ENCODE measurements around the gene ARMC9.

The ARMC9 gene

DNA sequence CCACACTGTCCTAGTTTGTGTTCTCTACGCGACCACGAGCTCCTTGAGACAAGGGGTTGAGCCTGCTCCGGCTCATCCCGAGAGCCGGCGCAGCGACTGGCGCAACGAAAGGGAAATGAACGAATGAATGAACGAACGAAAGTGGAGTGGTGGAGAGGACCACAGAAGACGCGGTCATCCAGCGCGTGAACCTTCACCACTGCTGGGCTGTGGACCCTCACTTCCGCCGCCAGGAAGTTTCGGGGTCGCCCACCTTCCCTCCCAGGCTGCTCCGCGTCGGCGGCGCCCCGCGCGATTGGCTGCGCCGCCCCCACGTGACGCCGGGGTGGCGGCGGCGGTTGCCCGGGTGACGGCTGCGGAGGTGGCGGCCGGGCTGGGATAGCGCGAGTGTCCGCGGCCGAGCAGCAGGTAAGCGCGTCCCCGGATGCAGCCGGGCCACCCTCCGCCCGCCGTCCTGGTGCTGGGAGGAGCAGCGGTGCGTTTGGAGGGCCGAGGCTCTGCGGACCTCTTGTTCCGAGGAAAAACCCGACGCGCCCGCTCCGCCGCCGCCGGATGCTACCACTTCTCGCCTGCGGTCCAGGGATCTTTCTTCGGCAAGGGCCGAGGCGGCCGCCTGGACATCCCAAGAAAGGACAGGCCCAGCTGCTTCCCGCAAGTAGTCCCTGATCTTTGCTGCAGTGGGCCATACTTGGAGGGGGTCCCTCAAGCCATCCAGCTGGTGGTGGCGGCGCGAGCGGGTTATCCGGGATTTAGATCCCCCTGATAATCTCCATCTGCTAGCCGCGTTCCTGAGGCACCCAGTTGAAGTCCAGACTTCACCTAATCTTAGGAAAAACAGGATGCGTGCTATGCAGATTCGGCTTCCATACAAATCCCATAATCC lies at the start of gene ARMC9:
Gene ARMC9, plus strand, starts transcription at position 341 of the 883 bp plus-strand sequence. CDS start 7,608 bp downstream, outside the sequence.
- intact Hi-C loops (cut with DNase I; ENCODE audit: low total_unique reads): no loop called here
- TF ChIP-seq, protein P1, sequence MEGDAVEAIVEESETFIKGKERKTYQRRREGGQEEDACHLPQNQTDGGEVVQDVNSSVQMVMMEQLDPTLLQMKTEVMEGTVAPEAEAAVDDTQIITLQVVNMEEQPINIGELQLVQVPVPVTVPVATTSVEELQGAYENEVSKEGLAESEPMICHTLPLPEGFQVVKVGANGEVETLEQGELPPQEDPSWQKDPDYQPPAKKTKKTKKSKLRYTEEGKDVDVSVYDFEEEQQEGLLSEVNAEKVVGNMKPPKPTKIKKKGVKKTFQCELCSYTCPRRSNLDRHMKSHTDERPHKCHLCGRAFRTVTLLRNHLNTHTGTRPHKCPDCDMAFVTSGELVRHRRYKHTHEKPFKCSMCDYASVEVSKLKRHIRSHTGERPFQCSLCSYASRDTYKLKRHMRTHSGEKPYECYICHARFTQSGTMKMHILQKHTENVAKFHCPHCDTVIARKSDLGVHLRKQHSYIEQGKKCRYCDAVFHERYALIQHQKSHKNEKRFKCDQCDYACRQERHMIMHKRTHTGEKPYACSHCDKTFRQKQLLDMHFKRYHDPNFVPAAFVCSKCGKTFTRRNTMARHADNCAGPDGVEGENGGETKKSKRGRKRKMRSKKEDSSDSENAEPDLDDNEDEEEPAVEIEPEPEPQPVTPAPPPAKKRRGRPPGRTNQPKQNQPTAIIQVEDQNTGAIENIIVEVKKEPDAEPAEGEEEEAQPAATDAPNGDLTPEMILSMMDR (IDR thresholded peaks at IDR 0.05): peak in 1 of 2 experiments; percentile 10
- no peaks in the 10 kb centered on the region for H3K9me3 ChIP-seq
- H3K36me3 ChIP-seq: no peaks in the 10 kb centered on the region
- DNase-seq: peak; percentile 56 to 78
- peak within 1 kb of the TSS; percentile 69 to 73 for H3K27ac ChIP-seq
- peaks cover 0 to 31% (median 21%) of the 10 kb centered on the region in 4 donors for H3K4me1 ChIP-seq
- H3K4me3 ChIP-seq: peak within 1 kb of the TSS; percentile 62 to 82
- no peaks in the 10 kb centered on the region for H3K27me3 ChIP-seq

- Histone ChIP-seq H3K4me1 (peaks cover 0 to 4% (median 0%) of the 10 kb centered on the region in 4 donors), H3K4me3 (no peak overlapping the region), H3K27me3 (no peaks in the 10 kb centered on the region), H3K27ac (no peak overlapping the region), H3K9me3 (no peaks in the 10 kb centered on the region), H3K36me3 (peaks cover 15 to 34% (median 28%) of the 10 kb centered on the region in 3 donors)
- TF ChIP-seq, protein P1 (IDR thresholded peaks at IDR 0.05): no peak
- intact Hi-C loops (cut with DNase I; ENCODE audit: low total_unique reads): no loop called here
- no peak for DNase-seq
Measured at GRCh38 chr2:231152800-231153557, 45.5 kb upstream of the ARMC9 start.

DNA sequence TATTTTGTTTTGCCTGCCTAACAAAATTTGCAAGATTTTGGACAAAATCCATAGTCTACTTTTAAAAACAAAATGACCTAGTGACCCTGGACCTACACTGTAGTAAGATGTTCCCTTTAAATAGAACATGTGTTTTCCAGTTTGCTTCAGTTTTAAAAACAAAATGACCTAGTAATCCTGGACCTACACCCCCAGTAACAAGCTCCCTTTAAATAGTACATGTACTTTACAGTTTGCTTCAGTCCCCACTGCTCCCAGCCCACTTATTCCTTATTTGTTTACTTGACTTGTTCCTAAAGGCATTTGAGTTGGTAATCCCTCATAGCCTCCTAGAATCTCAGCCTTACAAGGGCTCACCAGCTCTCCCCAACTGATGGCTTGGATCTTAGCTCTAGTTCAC lies 39.1 kb upstream of the ARMC9 start:
- peaks cover 7 to 12% (median 8%) of the 10 kb centered on the region in 3 donors for H3K36me3 ChIP-seq
- peaks cover 0 to 52% (median 14%) of the 10 kb centered on the region in 4 donors for H3K4me1 ChIP-seq
- intact Hi-C loops (cut with DNase I; ENCODE audit: low total_unique reads): no loop called here
- TF ChIP-seq, protein P1 (IDR thresholded peaks at IDR 0.05): no peak
- H3K4me3 ChIP-seq: no peak overlapping the region
- no peaks in the 10 kb centered on the region for H3K9me3 ChIP-seq
- H3K27ac ChIP-seq: peak overlapping the region; percentile 62 to 79
- no peak for DNase-seq
- H3K27me3 ChIP-seq: no peaks in the 10 kb centered on the region

GRCh38 chr2:231160701-231161100 lies 37.7 kb upstream of the ARMC9 start:
- DNase-seq: no peak
- intact Hi-C loops (cut with DNase I; ENCODE audit: low total_unique reads): no loop called here

GRCh38 chr2:231161252-231161839 lies 37.1 kb upstream of the ARMC9 start:
- intact Hi-C loops (cut with DNase I; ENCODE audit: low total_unique reads): no loop called here
- no peaks in the 10 kb centered on the region for H3K27me3 ChIP-seq
- H3K4me1 ChIP-seq: peaks cover 0 to 52% (median 14%) of the 10 kb centered on the region in 4 donors
- H3K9me3 ChIP-seq: no peaks in the 10 kb centered on the region
- TF ChIP-seq, protein P1 (IDR thresholded peaks at IDR 0.05): no peak
- no peak for DNase-seq
- peaks cover 6 to 17% (median 12%) of the 10 kb centered on the region in 3 donors for H3K36me3 ChIP-seq
- peak overlapping the region; percentile 62 to 79 for H3K27ac ChIP-seq
- H3K4me3 ChIP-seq: no peak overlapping the region

More at GRCh38 chr2:231160701-231161100, 37.7 kb upstream of the ARMC9 start:
- H3K27me3 ChIP-seq: no peaks in the 10 kb centered on the region
- peaks cover 0 to 10% (median 6%) of the 10 kb centered on the region in 3 donors for H3K36me3 ChIP-seq
- H3K4me3 ChIP-seq: no peak overlapping the region
- H3K4me1 ChIP-seq: peaks cover 0 to 52% (median 14%) of the 10 kb centered on the region in 4 donors
- no peaks in the 10 kb centered on the region for H3K9me3 ChIP-seq
- TF ChIP-seq, protein P1 (IDR thresholded peaks at IDR 0.05): no peak
- peak overlapping the region; percentile 62 to 79 for H3K27ac ChIP-seq
